ENCODE data around the gene PAX1. TPM values are rescaled to one million over a fixed set of nuclear protein-coding genes. Genes with fewer than 3 reads are reported as not detected.

PAX1 gene
- total and polyA plus RNA-seq, 9 of the 15 experiments (the other 6 are each of a cell fraction or from before 2014, with no cell fraction given): not detected

- CTCF ChIA-PET (ENCODE audit: low intra/inter-chr PET ratio): no interaction called here
- TF ChIP-seq TFE3 (CRISPR knock-in tag; IDR thresholded peaks at IDR 0.05) (peak; percentile 72), RAD51 (IDR thresholded peaks at IDR 0.05; ENCODE audit: borderline replicate concordance, low read depth) (0 out of 2 replicates have a peak, but pooled peaks have one; percentile 21), ZNF280B (CRISPR knock-in tag; IDR thresholded peaks at IDR 0.05) (no peak), ZNF584 (CRISPR knock-in tag; IDR thresholded peaks at IDR 0.05; ENCODE audit: low read depth) (no peak), ELF4 (CRISPR knock-in tag; IDR thresholded peaks at IDR 0.05) (no peak), ZNF253 (CRISPR knock-in tag; conservative IDR thresholded peaks at IDR 0.05) (no peak), BDP1 (IDR thresholded peaks at IDR 0.05; ENCODE audit: insufficient read depth, insufficient read length) (no peak), GTF2F1 (IDR thresholded peaks at IDR 0.05; ENCODE audit: low read depth, low read length) (no peak), SAFB (IDR thresholded peaks at IDR 0.05; ENCODE audit: borderline replicate concordance, low read depth, low read length) (no peak), JUN (IDR thresholded peaks at IDR 0.05; ENCODE audit: borderline replicate concordance, low read depth, low read length) (no peak), JUN (CRISPR knock-in tag; IDR thresholded peaks at IDR 0.05; ENCODE audit: borderline replicate concordance) (no peak), HNRNPL (IDR thresholded peaks at IDR 0.05; ENCODE audit: low read depth, low read length) (no peak), TOE1 (IDR thresholded peaks at IDR 0.05; ENCODE audit: borderline replicate concordance) (peak; percentile 51; the same call in 1 of the 2 replicates), TOE1 (CRISPR knock-in tag; IDR thresholded peaks at IDR 0.05; ENCODE audit: borderline replicate concordance, low read depth) (no peak)
- TF ChIP-seq, protein P1, sequence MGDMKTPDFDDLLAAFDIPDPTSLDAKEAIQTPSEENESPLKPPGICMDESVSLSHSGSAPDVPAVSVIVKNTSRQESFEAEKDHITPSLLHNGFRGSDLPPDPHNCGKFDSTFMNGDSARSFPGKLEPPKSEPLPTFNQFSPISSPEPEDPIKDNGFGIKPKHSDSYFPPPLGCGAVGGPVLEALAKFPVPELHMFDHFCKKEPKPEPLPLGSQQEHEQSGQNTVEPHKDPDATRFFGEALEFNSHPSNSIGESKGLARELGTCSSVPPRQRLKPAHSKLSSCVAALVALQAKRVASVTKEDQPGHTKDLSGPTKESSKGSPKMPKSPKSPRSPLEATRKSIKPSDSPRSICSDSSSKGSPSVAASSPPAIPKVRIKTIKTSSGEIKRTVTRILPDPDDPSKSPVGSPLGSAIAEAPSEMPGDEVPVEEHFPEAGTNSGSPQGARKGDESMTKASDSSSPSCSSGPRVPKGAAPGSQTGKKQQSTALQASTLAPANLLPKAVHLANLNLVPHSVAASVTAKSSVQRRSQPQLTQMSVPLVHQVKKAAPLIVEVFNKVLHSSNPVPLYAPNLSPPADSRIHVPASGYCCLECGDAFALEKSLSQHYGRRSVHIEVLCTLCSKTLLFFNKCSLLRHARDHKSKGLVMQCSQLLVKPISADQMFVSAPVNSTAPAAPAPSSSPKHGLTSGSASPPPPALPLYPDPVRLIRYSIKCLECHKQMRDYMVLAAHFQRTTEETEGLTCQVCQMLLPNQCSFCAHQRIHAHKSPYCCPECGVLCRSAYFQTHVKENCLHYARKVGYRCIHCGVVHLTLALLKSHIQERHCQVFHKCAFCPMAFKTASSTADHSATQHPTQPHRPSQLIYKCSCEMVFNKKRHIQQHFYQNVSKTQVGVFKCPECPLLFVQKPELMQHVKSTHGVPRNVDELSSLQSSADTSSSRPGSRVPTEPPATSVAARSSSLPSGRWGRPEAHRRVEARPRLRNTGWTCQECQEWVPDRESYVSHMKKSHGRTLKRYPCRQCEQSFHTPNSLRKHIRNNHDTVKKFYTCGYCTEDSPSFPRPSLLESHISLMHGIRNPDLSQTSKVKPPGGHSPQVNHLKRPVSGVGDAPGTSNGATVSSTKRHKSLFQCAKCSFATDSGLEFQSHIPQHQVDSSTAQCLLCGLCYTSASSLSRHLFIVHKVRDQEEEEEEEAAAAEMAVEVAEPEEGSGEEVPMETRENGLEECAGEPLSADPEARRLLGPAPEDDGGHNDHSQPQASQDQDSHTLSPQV (IDR thresholded peaks at IDR 0.05): no peak
Observed at GRCh38 chr20:21665687-21666446, 39.6 kb upstream of the PAX1 start.

More at GRCh38 chr20:21665687-21666446, 39.6 kb upstream of the PAX1 start:
- no peak overlapping the region for H3K9ac ChIP-seq (ENCODE audit: insufficient read depth in 1 of 2, low read depth in 2 of 2, low read length in 2 of 2)
- no peak for FAIRE-seq
- H3K27ac ChIP-seq (ENCODE audit: extremely low read depth, low read depth, low read length): no peak overlapping the region
- no peaks in the 10 kb centered on the region for H4K20me1 ChIP-seq (replicated peaks; ENCODE audit: control insufficient read depth, insufficient read depth, low read length)
- intact Hi-C loops (cut with micrococcal nuclease): no loop called here
- in situ Hi-C loops (cut with MboI): no loop called here
- POLR2A ChIA-PET: interaction anchor here (0.6 to 1.2 kb wide), 3 partner anchors 17 to 1722 kb away, joined by 3 read pairs; no protein-coding TSS in a partner anchor
- BruUV-seq (replicated peaks): no TSS peak
- H3K4me2 ChIP-seq (ENCODE audit: insufficient read depth, low read length): no peak overlapping the region
- no peaks in the 10 kb centered on the region; a peak in 2 of 5 replicates for H3K4me1 ChIP-seq (replicated peaks in 1 of 2; ENCODE audit: control insufficient read depth in 2 of 2, insufficient read depth in 2 of 2, low read length in 2 of 2)
- no peaks in the 10 kb centered on the region for H3K36me3 ChIP-seq (ENCODE audit: control insufficient read depth, insufficient read depth, low read length)
- H3K9me1 ChIP-seq (ENCODE audit: control insufficient read depth, insufficient read depth, low read length): no peaks in the 10 kb centered on the region
- no peak overlapping the region for H2AFZ ChIP-seq (ENCODE audit: low read depth, low read length)
- H3K9me3 ChIP-seq (replicated peaks; ENCODE audit: control insufficient read depth, insufficient read depth, low read depth, low read length): no peaks in the 10 kb centered on the region
- H3K79me2 ChIP-seq (ENCODE audit: control insufficient read depth, insufficient read depth, low read length): no peaks in the 10 kb centered on the region
- no peaks in the 10 kb centered on the region for H3K27me3 ChIP-seq (ENCODE audit: control insufficient read depth in 2 of 2, insufficient read depth in 2 of 2, low read length in 2 of 2)
- ATAC-seq: no peak
- 12% methylated on average over 11 of the region's 11 CpGs for WGBS (ENCODE audit: insufficient coverage, low coverage, missing lambda C conversion rate)
- DNase-seq (ENCODE audit: extremely low read depth in 1 of 4, low spot score in 3 of 4): no peak
- H3K4me3 ChIP-seq: no peak overlapping the region
